Endothelial cell of umbilical vein (primary cell): ENCODE data around the gene SQSTM1. TPM values are rescaled to one million over a fixed set of nuclear protein-coding genes. Genes with fewer than 3 reads are reported as not detected.

ENCODE experiments used
- BruUV-seq: library from RNA; stranded (reverse); fragments of 400-500 nt; replicated peaks from 2 replicates; lab custom pipeline; 2021; lab: Mats Ljungman, UMichigan
- CTCF ChIA-PET: fragments of 300-600, 350-600 bp; sonication (Branson Sonifier 250); formaldehyde crosslinking; loops from one replicate; lab custom pipeline; 2021; ENCODE audit warnings: antibody characterized with exemption, inconsistent platforms; lab: Charles Lee
- POLR2A ChIA-PET: fragments of 300-600, 350-600 bp; sonication (Branson Sonifier 250); formaldehyde crosslinking; loops from one replicate; lab custom pipeline; 2021; ENCODE audit warnings: antibody characterized with exemption, inconsistent platforms; lab: Charles Lee
- DNase-seq: peaks from one replicate; pipeline ENCODE4 v3.0.0-alpha.2; 2011; ENCODE audit warnings: low read depth, low spot score
- FAIRE-seq: peaks from 2 replicates; lab custom pipeline; 2011; peaks lifted over from hg19 to GRCh38; lab: Jason Lieb, UNC
- H2AFZ ChIP-seq: 2 replicates; pipeline ENCODE4 v1.6.0; 2012; ENCODE audit warnings: low read depth, low read length, control low read depth, inconsistent platforms
- H3K27ac ChIP-seq: 2 replicates; pipeline ENCODE4 v1.5.1; 2011; ENCODE audit warnings: low read depth, mild to moderate bottlenecking, control low read depth, low read length, moderate library complexity; ENCODE audit not compliant: insufficient read depth
- H3K27me3 ChIP-seq, 2 experiments: 2 replicates each; pipeline versions ENCODE4 v1.6.0 to v1.6.1; 2011; ENCODE audit warnings: low read length in 2 of 2, mixed read lengths in 1 of 2; ENCODE audit not compliant: control insufficient read depth in 2 of 2, insufficient read depth in 2 of 2
- H3K36me3 ChIP-seq, 2 experiments: 2 replicates in 1 of 2; 3 replicates in 1 of 2; pipeline ENCODE4 v1.5.1; 2011; ENCODE audit warnings: low read length in 2 of 2, mild to moderate bottlenecking in 1 of 2, moderate library complexity in 1 of 2; ENCODE audit not compliant: control insufficient read depth in 2 of 2, insufficient read depth in 2 of 2; ENCODE audit errors: extremely low read depth in 1 of 2
- H3K4me1 ChIP-seq: 3 replicates; pipeline ENCODE4 v1.5.1; 2011; ENCODE audit warnings: mild to moderate bottlenecking, low read length; ENCODE audit not compliant: control insufficient read depth, insufficient read depth; ENCODE audit errors: extremely low read depth
- H3K4me2 ChIP-seq: 2 replicates; pipeline ENCODE4 v1.6.1; 2011; ENCODE audit warnings: low read length, control low read depth, mixed read lengths; ENCODE audit not compliant: insufficient read depth
- H3K4me3 ChIP-seq, 3 experiments: fragments of 200-600 bp in 1 of 3; sonication (generic), shearing (Covaris generic) in 1 of 3; replicated peaks in 1 of 3; 2 replicates each; pipeline ENCODE4 v1.5.1; 2011 to 2016; ENCODE audit warnings: control low read depth in 3 of 3, low read length in 3 of 3, mild to moderate bottlenecking in 2 of 3, inconsistent platforms in 1 of 3, low read depth in 1 of 3, moderate library complexity in 1 of 3; ENCODE audit not compliant: insufficient read depth in 1 of 3
- H3K79me2 ChIP-seq: 2 replicates; pipeline ENCODE4 v1.6.0; 2012; ENCODE audit warnings: low read length, inconsistent platforms; ENCODE audit not compliant: control insufficient read depth, insufficient read depth
- H3K9ac ChIP-seq: replicated peaks from 2 replicates; pipeline ENCODE3; 2011; ENCODE audit warnings: low read length, control low read depth; ENCODE audit not compliant: insufficient read depth; ENCODE audit errors: extremely low read depth
- H3K9me1 ChIP-seq: replicated peaks from 3 replicates; pipeline ENCODE4 v1.6.0; 2011; ENCODE audit warnings: mild to moderate bottlenecking, low read length; ENCODE audit not compliant: control insufficient read depth, insufficient read depth; ENCODE audit errors: extremely low read depth
- H3K9me3 ChIP-seq: replicated peaks from 2 replicates; pipeline ENCODE4 v1.5.1; 2012; ENCODE audit warnings: low read length, inconsistent platforms; ENCODE audit not compliant: control insufficient read depth, insufficient read depth
- H4K20me1 ChIP-seq: replicated peaks from 2 replicates; pipeline ENCODE3; 2011; ENCODE audit warnings: mild to moderate bottlenecking, low read length; ENCODE audit not compliant: control insufficient read depth, insufficient read depth; ENCODE audit errors: extremely low read depth
- EZH2 ChIP-seq: IDR thresholded peaks from 2 replicates; pipeline ENCODE4 v1.6.1; 2012; ENCODE audit warnings: borderline replicate concordance, low read depth, mild to moderate bottlenecking, moderate library complexity, low read length, inconsistent platforms; ENCODE audit not compliant: severe bottlenecking
- FOS ChIP-seq: IDR thresholded peaks from 2 replicates; pipeline ENCODE4 v1.6.1; 2011; ENCODE audit warnings: mild to moderate bottlenecking, low read length, moderate library complexity, borderline replicate concordance; ENCODE audit not compliant: insufficient read depth
- GATA2 ChIP-seq: IDR thresholded peaks from 2 replicates; pipeline ENCODE4 v1.7.0; 2011; ENCODE audit warnings: low read depth, mild to moderate bottlenecking, moderate library complexity, mixed read lengths, low read length; ENCODE audit not compliant: insufficient read length, insufficient read depth
- JUN ChIP-seq: IDR thresholded peaks from 2 replicates; pipeline ENCODE4 v1.6.1; 2011; ENCODE audit warnings: borderline replicate concordance, low read depth; ENCODE audit not compliant: insufficient read length, insufficient read depth
- MYC ChIP-seq: IDR thresholded peaks from one replicate; pipeline ENCODE4 v1.6.1; 2011; ENCODE audit warnings: mild to moderate bottlenecking, low read depth, low read length
- dilution Hi-C: fragments of 300-500 bp; cut with MboI; formaldehyde crosslinking; loops from one replicate; pipeline ENCODE4 v1.15.0; 2019; ENCODE audit warnings: low sequenced_read_pairs; ENCODE audit not compliant: extremely low pct_ligation_motif_present
- intact Hi-C: fragments of 100-400 bp; cut with micrococcal nuclease; formaldehyde crosslinking; loops from one replicate; pipeline ENCODE4 v1.10.0; 2022
- polyA plus RNA-seq, 4 experiments: library from polyadenylated mRNA; depleted of rRNA in 3 of 4; stranded (reverse) in 3 of 4; unstranded in 1 of 4; fragments of >200 nt; gene quantifications; 2 replicates each; pipeline versions ENCODE4 v1.2.1 to v1.2.3, GENCODE V29; 2011 to 2012; ENCODE audit warnings: missing spikeins in 1 of 4
- total RNA-seq: library from RNA; stranded (reverse); gene quantifications from 2 replicates; pipeline ENCODE4 v1.2.3, GENCODE V29; 2021
- TF ChIP-seq, protein P1 (sequence below), 2 donors: IDR thresholded peaks; 1 replicate in 1 of 2; 2 replicates in 1 of 2; pipeline ENCODE4 v1.5.1; 2011; ENCODE audit warnings: low read length in 2 of 2, mild to moderate bottlenecking in 2 of 2, moderate library complexity in 2 of 2, control low read depth in 1 of 2, inconsistent platforms in 1 of 2, low read depth in 1 of 2; ENCODE audit not compliant: insufficient read depth in 1 of 2; ENCODE audit errors: extremely low read depth in 1 of 2

Gene SQSTM1
- total and polyA plus RNA-seq, 2 donors (not counting 3 experiments of a cell fraction or from before 2014, with no cell fraction given) = 302 to 346 TPM

DNA sequence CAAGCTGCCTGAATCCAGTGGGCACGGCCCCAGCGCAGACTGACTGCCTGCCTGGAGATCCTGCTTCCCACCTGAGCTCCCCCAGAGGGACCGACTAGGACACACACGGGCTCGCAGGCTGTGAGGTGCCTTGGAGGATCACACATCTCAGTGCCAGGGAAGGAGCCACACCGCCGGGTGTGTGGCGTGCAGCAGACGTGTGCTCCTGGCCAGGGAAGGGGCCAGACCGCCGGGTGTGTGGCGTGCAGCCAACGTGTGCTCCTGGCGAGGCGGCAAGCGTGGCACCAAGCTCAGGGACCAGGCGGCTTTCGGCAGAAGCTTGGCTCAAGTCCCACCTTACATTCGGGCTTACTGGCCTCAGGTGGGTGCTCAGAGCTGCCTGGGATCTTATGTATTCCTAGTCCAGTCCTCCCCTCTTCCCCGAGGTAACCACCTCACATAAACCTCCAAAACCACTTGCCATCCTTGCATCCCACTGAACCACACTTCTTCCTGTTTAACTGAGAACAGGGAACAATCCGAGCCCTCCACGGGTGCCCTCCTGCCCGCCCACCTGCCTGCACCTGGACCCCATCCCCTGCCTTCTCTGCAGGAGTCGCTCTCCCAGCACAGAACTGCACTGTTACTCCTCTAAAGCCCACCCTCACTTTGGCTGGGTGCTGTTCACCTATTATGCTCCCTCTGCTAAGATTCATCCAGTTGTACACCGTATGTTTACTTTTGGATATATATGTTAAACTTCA lies 60.3 kb downstream of the SQSTM1 start:
- BruUV-seq = no TSS peak
- ChIA-PET POLR2A (no interaction called here), CTCF (no interaction called here)
- Histone ChIP-seq H2AFZ (no peak overlapping the region), H3K4me2 (no peak overlapping the region), H4K20me1 (no peaks in the 10 kb centered on the region), H3K9me3 (peaks cover 8% of the 10 kb centered on the region), H3K27ac (no peak overlapping the region), H3K36me3 (peaks cover 19 to 48% of the 10 kb centered on the region in 2 experiments), H3K79me2 (no peaks in the 10 kb centered on the region), H3K4me3 (no peak overlapping the region), H3K4me1 (no peaks in the 10 kb centered on the region), H3K9ac (no peak overlapping the region), H3K27me3 (no peaks in the 10 kb centered on the region), H3K9me1 (no peaks in the 10 kb centered on the region)
- FAIRE-seq (no peak), DNase-seq (no peak)
- dilution Hi-C loops = no loop called here
- TF ChIP-seq, protein P1, sequence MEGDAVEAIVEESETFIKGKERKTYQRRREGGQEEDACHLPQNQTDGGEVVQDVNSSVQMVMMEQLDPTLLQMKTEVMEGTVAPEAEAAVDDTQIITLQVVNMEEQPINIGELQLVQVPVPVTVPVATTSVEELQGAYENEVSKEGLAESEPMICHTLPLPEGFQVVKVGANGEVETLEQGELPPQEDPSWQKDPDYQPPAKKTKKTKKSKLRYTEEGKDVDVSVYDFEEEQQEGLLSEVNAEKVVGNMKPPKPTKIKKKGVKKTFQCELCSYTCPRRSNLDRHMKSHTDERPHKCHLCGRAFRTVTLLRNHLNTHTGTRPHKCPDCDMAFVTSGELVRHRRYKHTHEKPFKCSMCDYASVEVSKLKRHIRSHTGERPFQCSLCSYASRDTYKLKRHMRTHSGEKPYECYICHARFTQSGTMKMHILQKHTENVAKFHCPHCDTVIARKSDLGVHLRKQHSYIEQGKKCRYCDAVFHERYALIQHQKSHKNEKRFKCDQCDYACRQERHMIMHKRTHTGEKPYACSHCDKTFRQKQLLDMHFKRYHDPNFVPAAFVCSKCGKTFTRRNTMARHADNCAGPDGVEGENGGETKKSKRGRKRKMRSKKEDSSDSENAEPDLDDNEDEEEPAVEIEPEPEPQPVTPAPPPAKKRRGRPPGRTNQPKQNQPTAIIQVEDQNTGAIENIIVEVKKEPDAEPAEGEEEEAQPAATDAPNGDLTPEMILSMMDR (IDR thresholded peaks at IDR 0.05; ENCODE audit: extremely low read depth in 1 of 2, insufficient read depth in 1 of 2, low read depth in 1 of 2, low read length in 2 of 2) = no peak
- TF ChIP-seq EZH2 (no peak), GATA2 (no peak), MYC (no peak), JUN (no peak), FOS (no peak)
- intact Hi-C loops = no loop called here
